SHP77 treated with DMSO at 0.1 percent for 48 hours (cell line): ENCODE results near the gene RPS6KA4.
"Not testable (repeated sequence)": the region's sequence is repeated elsewhere in the genome, so short reads cannot be mapped to it uniquely, and the experiment has no call there.

Source experiments
- DNase-seq: peaks from one replicate; lab custom pipeline; 2025; lab: John Stamatoyannopoulos, UW

The RPS6KA4 gene

DNA sequence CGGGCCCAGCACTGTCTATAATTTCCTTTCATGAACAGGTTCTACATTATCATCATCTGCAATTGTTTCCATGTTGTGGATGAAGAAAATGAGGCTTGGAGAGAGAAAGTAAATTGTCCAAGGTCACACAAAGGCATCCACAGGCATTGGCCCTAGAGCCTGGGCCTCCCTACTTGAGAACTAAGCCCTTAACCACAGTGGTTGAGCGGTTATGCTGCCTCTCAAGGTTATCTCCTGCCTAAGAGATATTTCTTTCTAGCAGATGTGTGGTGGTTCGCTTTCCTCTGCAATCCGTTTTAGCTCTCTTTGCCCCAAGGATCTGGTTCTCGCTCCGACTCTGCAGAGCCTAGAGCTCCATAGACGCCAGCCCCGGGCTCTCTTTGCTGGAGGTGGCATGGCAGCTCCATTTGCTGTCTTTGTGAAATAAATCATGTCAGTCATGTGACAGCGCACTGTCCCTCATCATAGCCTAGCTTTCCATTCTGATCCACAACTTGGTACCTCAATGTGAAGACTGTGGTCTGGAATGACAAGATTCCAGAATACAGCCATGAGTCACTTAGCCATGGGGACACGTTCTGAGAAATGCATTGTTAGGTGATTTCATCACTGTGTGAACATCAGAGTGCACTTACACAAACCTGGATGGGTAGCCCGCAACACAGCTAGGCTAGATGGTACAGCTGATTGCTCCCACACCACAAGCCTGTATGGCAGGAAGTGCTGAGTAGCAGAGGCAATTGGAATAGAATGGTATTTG, 27.2 kb downstream of the RPS6KA4 start:
- DNase-seq = no peak

- DNase-seq = no peak
These were observed 29.0 kb downstream of the RPS6KA4 start for GRCh38 chr11:64387916-64388315.

DNA sequence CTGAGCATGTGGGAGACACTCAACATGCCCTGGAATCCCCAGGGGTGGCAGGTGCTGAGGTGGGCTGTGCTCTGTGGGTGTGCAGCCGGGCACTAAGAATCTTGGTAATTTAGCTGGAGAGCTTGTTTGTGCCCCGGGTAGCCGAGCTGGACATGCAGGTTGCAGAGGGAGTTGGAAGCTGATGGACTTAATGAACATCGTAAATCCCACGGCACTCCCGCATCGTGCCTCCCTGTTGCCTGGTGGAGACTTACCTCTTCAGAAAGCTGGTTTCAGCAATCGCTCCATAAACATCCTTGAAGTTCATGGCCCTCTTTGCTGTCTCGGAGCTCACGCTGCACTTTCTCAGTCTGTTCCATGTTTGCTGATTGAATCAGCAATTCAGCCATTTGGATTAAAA, 29.9 kb downstream of the RPS6KA4 start:
- no peak for DNase-seq

DNA sequence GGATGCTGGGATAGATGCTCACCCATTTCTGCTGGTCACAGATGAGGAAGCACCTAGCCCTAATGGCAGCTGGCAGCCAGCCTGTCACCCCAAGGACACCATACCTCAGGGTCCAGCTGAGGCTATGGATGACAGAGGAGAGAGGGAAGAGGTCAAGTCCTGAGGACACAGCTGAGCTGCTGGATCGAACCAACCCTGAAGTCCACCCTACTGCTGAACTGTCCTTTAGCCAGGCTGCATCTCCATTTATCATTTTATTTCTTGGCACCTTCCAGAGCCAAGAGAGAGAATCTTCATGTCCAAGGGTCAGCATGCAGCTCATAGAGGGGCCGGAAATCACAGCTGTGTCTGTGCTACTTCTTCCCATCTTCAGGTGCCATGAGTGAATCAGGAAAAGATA, 30.9 kb downstream of the RPS6KA4 start:
- no peak for DNase-seq

- DNase-seq = no peak
These were observed 31.6 kb downstream of the RPS6KA4 start for GRCh38 chr11:64390558-64390957.

DNA sequence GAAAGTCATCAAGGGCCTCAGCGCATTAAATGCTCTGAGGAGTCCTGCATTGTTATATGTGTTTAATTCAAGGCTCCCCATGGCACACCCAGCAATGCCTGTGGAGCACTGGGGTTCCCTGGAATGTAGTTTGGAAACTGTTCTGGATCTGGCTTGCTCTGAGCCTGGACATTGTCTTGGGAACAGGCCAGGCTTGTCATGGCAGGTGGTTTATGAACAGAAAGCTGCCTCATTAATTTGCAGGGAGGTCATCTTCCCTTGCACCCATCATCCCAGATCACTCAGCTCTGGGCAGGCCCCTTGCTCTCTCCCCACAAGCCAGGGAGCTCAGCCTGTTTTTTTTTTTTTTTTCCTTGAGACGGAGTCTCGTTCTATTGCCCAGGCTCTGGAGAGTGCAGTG, 32.9 kb downstream of the RPS6KA4 start:
- no peak for DNase-seq

- no peak for DNase-seq
These were observed 36.6 kb downstream of the RPS6KA4 start for GRCh38 chr11:64395545-64396078.

DNA sequence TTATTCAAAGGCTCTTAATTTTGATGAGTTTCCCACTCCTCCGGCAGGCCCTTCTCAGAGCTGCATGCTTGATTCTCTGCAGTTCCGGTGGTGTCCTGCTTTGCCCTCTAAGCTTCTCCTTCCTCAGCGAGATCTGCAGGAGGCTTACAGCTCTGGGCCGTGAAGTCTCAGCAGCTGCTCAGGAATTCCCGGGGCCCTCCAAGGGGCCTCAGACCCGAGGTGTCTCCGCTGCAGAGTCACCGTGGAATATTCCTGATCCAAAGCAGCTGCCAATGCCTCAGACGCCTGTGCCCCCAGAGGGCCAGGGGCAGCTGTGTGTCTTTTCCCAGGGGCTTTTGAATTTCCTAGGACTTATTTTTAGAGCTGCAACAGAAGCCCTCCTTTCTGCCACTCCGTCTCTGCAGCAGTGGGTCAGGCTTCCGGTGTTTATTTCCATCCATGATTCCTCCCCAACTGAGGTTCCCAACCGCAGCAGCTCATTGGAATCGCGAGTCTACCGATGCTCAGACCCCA, 37.2 kb downstream of the RPS6KA4 start:
- DNase-seq = no peak

DNA sequence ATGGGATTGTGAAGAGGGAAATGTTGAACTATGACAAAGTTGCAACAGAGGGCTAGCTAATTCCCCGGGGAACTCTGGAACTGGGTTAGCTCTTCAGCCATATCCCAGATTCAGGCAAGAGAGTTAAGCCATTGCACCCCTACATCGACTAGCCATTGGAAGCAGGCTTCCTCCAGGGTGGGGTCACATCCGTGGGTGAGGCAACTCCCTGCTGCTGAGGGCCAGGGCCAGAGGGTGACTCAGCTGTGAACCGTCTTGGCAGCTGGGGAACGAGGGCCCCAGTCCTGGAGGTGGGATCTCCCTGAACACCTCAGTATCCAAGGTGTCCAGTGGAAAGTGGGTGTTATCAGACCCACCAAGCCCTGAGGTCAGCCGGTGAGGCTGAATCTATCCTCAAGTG, 41.1 kb downstream of the RPS6KA4 start:
- no peak for DNase-seq

DNA sequence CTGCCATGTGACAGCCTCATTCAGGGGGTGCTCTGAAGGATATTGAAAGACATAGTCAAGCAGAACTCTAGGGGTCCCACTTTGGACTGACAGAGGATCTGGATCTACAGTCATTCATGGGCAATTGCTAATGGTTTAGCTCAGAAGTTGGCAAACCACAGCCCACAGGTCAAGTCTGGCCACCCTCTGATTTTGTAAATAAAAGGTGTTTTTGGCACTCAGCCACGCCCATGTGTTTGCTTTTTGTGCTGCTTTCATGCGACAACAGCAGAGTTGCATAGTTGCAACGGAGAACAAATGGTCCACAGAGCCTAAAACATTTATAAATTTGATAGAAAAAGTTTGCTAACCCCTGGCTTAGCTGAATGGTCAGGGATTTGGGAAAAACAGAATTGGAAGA, 41.7 kb downstream of the RPS6KA4 start:
- no peak for DNase-seq

GRCh38 chr11:64401775-64402174, 42.8 kb downstream of the RPS6KA4 start:
- DNase-seq = no peak

DNA sequence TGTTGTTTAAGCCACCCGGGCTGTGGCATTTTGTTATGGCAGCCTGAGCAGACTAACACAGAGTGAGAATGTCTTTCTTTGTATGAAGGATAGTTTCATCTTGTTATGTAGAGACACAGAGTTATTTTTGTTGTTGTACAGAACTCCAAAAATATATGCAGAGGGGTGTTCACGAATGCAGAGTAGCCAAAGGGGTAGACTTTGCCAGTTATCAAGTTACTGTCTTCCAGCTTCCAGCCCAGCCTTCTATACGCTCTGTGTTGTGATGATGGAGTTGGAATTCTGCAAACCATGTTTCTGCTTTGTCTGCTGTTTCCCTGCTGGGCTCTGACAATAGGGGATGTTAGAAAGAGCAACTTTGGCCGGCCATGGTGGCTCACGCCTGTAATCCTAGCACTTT, 44.1 kb downstream of the RPS6KA4 start:
- no peak for DNase-seq

- no peak for DNase-seq
These were observed 47.4 kb downstream of the RPS6KA4 start for GRCh38 chr11:64406221-64406946.

- DNase-seq = no peak
These were observed 48.3 kb downstream of the RPS6KA4 start for GRCh38 chr11:64407221-64407620.

DNA sequence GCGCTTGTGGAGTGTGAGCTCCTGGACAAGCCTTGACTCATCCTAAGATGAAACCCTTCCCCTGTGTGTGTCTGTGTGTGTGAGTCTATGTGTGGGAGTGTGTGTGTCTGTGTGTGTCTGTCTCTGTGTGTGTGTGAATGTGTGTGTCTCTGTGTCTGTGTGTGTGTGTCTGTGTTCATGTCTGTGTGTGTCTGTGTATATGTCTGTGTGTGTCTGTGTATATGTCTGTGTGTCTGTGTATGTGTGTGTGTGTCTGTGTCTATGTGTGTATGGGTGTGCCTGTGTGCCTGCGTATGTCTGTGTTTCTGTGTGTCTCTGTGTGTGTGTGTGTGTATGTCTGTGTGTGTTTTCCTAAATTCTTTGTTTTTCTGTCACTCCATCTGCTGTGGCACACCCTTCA, 48.7 kb downstream of the RPS6KA4 start:
- no peak for DNase-seq

GRCh38 chr11:64409278-64409677, 50.3 kb downstream of the RPS6KA4 start:
- no peak for DNase-seq

- DNase-seq = no peak
These were observed 50.9 kb downstream of the RPS6KA4 start for GRCh38 chr11:64409707-64410403.

DNA sequence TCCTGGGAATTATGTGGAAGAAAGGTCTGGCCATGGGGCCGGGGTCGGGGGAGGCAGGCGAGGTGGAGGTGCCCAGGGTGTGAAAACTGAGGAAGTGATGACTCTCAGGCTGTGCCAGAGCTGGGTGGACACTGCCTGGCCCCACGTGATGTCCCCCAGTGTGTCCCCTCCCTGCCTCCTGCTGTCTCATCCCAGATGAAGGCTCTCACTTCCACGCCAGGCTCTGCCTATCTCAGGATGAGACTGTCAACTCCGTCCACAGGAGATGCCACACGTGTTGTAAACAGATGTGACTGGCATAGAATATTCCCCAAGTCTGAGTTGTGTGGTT, 51.4 kb downstream of the RPS6KA4 start:
- no peak for DNase-seq

DNA sequence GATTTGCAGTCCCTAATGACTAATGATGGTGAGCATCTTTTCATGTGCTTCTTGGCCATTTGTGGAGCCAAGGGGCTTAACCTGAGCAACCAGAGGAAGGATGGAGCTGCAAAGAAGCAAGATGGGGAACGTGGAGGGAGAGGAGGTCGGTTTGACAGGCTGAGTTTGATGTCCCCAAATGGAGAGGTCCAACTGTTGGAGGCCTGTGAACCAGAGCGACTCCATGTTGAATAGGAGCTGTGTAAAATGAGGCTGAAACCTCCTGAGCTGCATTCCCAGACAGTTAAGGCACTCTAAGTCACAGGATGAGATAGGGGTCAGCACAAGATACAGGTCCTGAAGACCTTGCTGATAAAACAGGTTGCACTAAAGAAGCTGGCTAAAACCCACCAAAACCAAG, 54.5 kb downstream of the RPS6KA4 start:
- no peak for DNase-seq

DNA sequence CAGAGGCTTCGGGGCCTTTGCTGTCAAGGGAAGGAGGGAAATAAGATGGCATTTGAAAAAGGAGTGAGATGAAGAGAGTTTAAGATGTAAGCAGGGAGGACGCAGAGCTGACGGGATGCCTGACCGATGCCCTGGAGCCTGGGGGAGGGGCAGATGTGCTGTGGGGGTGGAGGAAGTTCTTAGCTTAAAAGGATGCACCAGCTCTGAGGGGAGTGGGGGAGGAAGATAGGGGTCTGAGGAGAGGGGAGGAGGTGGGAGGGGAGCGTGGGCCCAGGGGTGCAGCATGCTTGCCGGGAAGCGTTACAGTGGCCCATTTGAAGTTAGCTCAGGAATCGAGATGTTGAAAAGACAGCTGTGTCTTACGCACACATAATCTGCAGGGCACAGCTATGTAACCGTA, 56.3 kb downstream of the RPS6KA4 start:
- no peak for DNase-seq

DNA sequence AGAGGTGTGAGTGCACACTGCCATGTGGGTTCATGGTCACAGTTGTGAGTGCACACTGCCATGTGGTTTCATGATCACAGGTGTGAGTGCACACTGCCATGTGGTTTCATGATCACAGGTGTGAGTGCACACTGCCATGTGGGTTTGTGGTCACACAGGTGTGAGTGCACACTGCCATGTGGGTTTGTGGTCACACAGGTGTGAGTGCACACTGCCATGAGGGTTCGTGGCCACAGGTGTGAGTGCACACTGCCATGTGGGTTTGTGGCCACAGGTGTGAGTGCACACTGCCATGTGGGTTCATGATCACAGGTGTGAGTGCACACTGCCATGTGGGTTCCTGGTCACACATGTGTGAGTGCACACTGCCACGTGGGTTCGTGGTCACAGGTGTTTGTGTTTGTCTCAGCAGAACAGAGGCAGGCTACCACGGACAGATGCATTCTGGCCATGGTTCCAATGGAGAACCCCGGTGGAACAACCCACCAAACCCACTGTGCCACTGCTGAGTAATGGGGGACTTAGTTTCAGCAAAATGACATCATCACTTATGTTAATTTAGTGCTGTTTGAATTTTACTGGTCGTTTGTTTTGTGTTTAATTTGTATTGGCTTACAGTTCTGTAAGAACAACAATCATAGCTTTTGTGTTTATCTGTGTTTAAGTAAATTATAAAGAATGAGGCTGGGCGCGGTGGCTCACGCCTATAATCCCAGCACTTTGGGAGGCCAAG, 57.2 kb downstream of the RPS6KA4 start:
- no peak for DNase-seq

DNA sequence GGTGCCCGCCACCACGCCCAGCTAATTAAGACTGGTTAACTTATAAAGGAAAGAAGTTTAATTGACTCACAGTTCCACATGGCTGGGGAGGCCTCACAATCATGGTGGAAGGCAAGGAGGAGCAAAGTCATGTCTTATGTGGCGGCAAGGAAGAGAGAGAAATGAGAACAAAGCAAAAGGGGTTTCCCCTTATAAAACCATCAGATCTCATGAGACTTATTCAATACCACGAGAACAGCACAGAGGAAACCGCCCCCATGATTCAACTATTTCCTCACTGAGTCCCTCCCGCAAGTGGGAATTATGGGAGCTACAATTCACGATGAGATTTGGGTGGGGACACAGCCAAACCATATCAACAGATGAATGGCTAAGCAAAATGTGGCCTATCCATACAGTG, 59.3 kb downstream of the RPS6KA4 start:
- DNase-seq = not testable (repeated sequence)
